GM21576 (cell line): ENCODE measurements around the gene ZFAND2B.

Experiments
- ATAC-seq: cut with Tn5 transposase; IDR thresholded peaks from one replicate; pipeline ENCODE4 v1.9.1; 2021; ENCODE audit warnings: mild to moderate bottlenecking, moderate library complexity; ENCODE audit not compliant: unreplicated experiment

The ZFAND2B gene

GRCh38 chr2:219220652-219221402, 14.2 kb downstream of the ZFAND2B start:
- no peak for ATAC-seq

- ATAC-seq = no peak
Measured at GRCh38 chr2:219221957-219222518, 15.5 kb downstream of the ZFAND2B start.

- no peak for ATAC-seq
Measured at GRCh38 chr2:219223831-219224610, 17.4 kb downstream of the ZFAND2B start.

GRCh38 chr2:219225350-219225749, 18.8 kb downstream of the ZFAND2B start:
- ATAC-seq = no peak

GRCh38 chr2:219228041-219228910, 21.7 kb downstream of the ZFAND2B start:
- no peak for ATAC-seq

- ATAC-seq = peak; percentile 9
Measured at GRCh38 chr2:219228911-219229304, 22.3 kb downstream of the ZFAND2B start.

GRCh38 chr2:219229305-219230058, 22.9 kb downstream of the ZFAND2B start, which contains the start of the genes ANKZF1 and ATG9A:
Gene ANKZF1 (plus strand): TSS chr2:219229806. CDS start chr2:219230258, 452 bp downstream.
Gene ATG9A (minus strand): TSS chr2:219229636. CDS start chr2:219228024, 1,612 bp downstream.
- ATAC-seq = peak; percentile 98

GRCh38 chr2:219230059-219230540, 23.5 kb downstream of the ZFAND2B start:
- ATAC-seq = peak; percentile 27

- ATAC-seq = no peak
Measured at GRCh38 chr2:219234331-219234730, 27.7 kb downstream of the ZFAND2B start.

- ATAC-seq = no peak
Measured at GRCh38 chr2:219243291-219243761, 36.7 kb downstream of the ZFAND2B start.

GRCh38 chr2:219244789-219245147, 38.2 kb downstream of the ZFAND2B start:
- no peak for ATAC-seq

GRCh38 chr2:219245148-219245898, 38.7 kb downstream of the ZFAND2B start, which contains the start of the genes GLB1L and STK16:
Gene GLB1L (minus strand): TSS chr2:219245444. CDS start chr2:219243573, 1,871 bp downstream.
Gene STK16 (plus strand): TSS chr2:219245479. CDS start chr2:219246000, 521 bp downstream.
- peak; percentile 63 for ATAC-seq

GRCh38 chr2:219245899-219246230, 39.3 kb downstream of the ZFAND2B start:
- ATAC-seq = no peak

- ATAC-seq = no peak
Measured at GRCh38 chr2:219246559-219246958, 40.0 kb downstream of the ZFAND2B start.

GRCh38 chr2:219247678-219248642, 41.4 kb downstream of the ZFAND2B start:
- no peak for ATAC-seq

- no peak for ATAC-seq
Measured at GRCh38 chr2:219248845-219249202, 42.2 kb downstream of the ZFAND2B start.

- peak; percentile 30 for ATAC-seq
Measured at GRCh38 chr2:219249203-219249980, 42.8 kb downstream of the ZFAND2B start.
